ENCODE measurements around the gene RFFL.

RFFL gene

GRCh38 chr17:34981538-34982241 lies 81.8 kb downstream of the RFFL start (continued):
- TF ChIP-seq ZNF280D (tag by site-specific recombination; IDR thresholded peaks at IDR 0.05) (no peak), ZNF184 (tag by site-specific recombination; IDR thresholded peaks at IDR 0.05) (peak; percentile 90), ZBTB6 (tag by site-specific recombination; IDR thresholded peaks at IDR 0.05) (peak; percentile 60), ZNF157 (tag by site-specific recombination; IDR thresholded peaks at IDR 0.05) (no peak), ZNF645 (tag by site-specific recombination; IDR thresholded peaks at IDR 0.05) (peak; percentile 89; the same call in 1 of the 2 replicates), ZNF311 (tag by site-specific recombination; IDR thresholded peaks at IDR 0.05; ENCODE audit: borderline replicate concordance) (no peak), ZNF510 (tag by site-specific recombination; IDR thresholded peaks at IDR 0.05; ENCODE audit: insufficient replicate concordance) (peak; percentile 13), GLI2 (tag by site-specific recombination; IDR thresholded peaks at IDR 0.05; ENCODE audit: borderline replicate concordance, low read depth) (peak; percentile 100), TRIM28 (IDR thresholded peaks at IDR 0.05; ENCODE audit: borderline replicate concordance, low read length) (peak; percentile 43; the same call in 1 of the 2 replicates), ZNF596 (tag by site-specific recombination; IDR thresholded peaks at IDR 0.05) (peak; percentile 84), ZNF16 (tag by site-specific recombination; IDR thresholded peaks at IDR 0.05; ENCODE audit: low read depth) (no peak), ZNF639 (tag by site-specific recombination; IDR thresholded peaks at IDR 0.05) (peak; percentile 99), ZNF837 (tag by site-specific recombination; IDR thresholded peaks at IDR 0.05) (no peak), CTCF (tag by site-specific recombination; IDR thresholded peaks at IDR 0.05) (no peak), SALL2 (tag by site-specific recombination; IDR thresholded peaks at IDR 0.05; ENCODE audit: borderline replicate concordance) (no peak), GLI4 (tag by site-specific recombination; IDR thresholded peaks at IDR 0.05) (no peak), ZNF654 (tag by site-specific recombination; IDR thresholded peaks at IDR 0.05; ENCODE audit: low read depth) (peak; percentile 13), ZBTB26 (tag by site-specific recombination; optimal IDR thresholded peaks at IDR 0.05) (no peak), ZNF19 (tag by site-specific recombination; IDR thresholded peaks at IDR 0.05; ENCODE audit: low read depth) (0 out of 2 replicates have a peak, but pooled peaks have one; percentile 55), OSR2 (tag by site-specific recombination; IDR thresholded peaks at IDR 0.05) (peak; percentile 100), BCL11B (tag by site-specific recombination; IDR thresholded peaks at IDR 0.05; ENCODE audit: low read depth) (peak; percentile 100), ZNF169 (tag by site-specific recombination; IDR thresholded peaks at IDR 0.05) (no peak), KLF9 (tag by site-specific recombination; IDR thresholded peaks at IDR 0.05; ENCODE audit: low read depth) (no peak), ZFP3 (tag by site-specific recombination; IDR thresholded peaks at IDR 0.05; ENCODE audit: low read depth) (peak; percentile 13; the same call in 1 of the 2 replicates), ZNF2 (tag by site-specific recombination; IDR thresholded peaks at IDR 0.05) (peak; percentile 81), ZNF155 (tag by site-specific recombination; IDR thresholded peaks at IDR 0.05) (no peak), ZSCAN5A (tag by site-specific recombination; IDR thresholded peaks at IDR 0.05) (peak; percentile 94; the same call in 1 of the 2 replicates), ZNF792 (tag by site-specific recombination; IDR thresholded peaks at IDR 0.05) (peak; percentile 90)
